Bone marrow (tissue), 2 donors: Measurements from ENCODE around the gene CCDC74B.
"Not testable (repeated sequence)": the region's sequence is repeated elsewhere in the genome, so short reads cannot be mapped to it uniquely, and the experiment has no call there.

Source experiments
- DNase-seq, 2 donors: peaks; one replicate each; lab custom pipeline; 2025; lab: John Stamatoyannopoulos, UW

The CCDC74B gene

DNA sequence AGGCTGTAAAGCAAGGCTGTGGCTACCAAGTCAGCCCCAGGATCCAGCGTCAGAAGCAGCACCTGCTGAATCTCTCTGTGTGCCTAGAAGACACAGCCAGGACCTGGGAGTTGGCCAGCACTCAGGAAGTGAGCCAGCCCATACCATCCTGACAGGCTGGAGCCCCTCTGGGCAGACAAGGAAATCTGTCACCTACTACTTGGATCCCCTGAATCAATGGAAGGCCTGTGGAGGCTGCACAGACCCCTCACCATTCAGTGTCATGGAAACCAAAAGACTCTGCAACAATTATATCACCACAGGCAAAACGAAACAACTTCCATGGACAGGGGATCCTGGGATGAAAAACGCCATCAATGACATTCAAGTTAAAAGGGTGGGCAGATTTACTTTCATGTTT, 21.7 kb upstream of the CCDC74B start:
- DNase-seq, result not testable (repeated sequence)

DNA sequence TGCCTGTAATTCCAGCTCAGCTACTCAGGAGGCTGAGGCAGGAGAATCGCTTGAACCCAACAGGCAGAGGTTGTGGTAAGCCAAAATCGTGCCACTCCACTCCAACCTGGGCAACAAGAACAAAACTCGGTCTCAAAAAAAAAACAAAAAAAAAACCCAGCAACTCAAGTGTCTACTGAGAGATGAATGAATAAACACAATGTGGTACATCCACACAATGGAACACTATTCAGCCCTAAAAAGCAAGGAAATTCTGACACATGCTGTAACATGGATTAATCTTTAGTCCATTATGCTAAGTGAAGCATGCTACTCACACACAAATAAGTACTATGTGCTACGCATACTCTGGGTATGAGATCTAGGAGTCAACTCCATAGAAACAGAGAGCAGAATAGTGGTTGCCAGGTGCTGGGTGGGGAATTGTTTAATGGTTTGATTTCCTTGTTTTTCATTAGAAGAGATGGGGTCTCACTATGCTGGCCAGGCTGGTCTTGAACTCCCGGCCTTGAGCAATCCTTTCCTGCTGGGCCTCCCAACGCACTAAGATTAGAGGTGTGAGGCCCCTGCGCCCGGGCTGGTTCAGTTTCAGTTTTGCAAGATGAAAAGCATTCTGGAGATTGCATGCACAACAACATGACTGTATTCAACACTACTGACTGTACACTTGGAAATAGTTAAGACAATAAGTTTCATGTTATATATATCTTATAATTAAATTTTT, 20.5 kb upstream of the CCDC74B start:
- no peak for DNase-seq

DNA sequence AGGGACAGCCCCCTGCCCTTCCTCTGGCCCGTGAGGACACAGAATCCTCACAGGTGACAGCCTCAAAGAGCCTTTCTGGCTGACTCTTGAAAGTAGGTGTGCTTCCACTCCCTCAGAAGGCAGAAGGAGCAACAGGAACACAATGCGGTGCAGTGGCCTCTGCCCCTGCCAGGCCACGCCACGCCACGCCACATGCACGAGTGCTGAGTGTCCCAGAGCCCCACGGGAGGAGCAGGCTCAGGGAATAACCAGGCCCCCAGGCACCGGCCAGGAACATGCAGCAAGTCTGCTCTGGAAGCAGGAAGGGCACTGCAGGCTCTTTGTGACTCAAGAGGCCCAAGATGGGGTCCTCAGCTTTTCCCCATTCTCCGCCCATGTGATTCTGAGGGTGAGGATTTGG, 18.1 kb upstream of the CCDC74B start:
- no peak for DNase-seq

DNA sequence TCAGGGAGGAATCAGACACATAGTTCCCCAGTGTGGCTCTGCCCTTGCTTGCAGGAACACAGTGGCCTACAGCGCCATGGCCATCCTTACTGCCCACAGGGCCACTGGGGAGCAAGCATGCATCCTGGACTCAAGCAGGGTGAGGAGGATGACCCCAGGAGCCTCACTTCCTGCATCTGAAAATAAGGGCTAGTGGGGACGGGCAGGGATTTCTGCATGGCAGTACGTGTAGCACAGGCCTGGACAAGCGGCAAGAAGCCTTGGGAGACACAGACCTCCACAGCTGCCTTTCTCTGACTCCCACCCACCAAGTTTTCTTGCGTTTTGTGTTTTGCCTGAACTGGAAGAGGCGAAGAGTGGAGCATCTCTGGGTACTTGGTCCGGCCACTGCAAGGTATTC, 17.6 kb upstream of the CCDC74B start:
- DNase-seq, result not testable (repeated sequence)

DNA sequence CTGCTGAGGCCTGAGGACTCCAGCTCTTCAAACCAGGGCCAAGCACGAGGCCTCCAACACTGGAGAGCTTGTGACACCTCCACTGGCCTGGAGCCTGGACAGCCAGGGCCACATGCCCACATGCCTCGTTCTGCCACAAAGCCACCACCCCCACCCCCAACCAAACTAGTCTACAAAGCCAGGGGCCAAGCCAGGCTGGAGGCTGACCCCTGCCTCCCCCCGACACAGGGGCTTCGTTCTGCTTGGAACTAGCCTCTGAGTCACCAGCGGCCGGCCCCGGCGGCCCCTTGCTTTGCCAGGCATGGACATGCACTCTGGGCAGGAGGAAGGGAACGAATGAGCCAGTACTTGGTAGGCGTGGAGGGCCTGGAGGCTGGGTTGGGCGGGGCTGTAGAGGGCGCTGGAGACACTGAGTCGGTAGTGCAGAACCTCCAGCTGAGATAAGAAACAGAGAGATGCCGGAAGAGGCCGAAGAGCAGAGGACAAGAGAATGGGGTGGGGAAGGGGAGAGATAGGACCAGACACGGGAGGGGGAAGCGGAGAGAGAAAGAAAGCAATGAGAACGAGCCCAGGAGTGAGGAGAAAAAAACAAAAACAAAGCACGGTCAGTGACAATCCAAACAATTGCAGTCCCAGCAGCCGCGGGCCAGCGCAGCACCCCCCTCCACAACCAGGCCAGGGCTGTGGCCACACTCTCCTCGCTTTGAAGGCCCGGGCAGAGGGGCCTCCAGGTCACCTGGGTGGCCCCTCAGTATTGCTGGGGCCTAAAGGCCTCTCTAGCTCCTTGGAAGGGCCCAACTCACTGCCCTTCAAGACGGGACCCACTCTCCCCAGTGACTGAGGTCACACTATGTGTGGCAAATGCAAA, 16.2 kb upstream of the CCDC74B start:
- DNase-seq, result not testable (repeated sequence)

DNA sequence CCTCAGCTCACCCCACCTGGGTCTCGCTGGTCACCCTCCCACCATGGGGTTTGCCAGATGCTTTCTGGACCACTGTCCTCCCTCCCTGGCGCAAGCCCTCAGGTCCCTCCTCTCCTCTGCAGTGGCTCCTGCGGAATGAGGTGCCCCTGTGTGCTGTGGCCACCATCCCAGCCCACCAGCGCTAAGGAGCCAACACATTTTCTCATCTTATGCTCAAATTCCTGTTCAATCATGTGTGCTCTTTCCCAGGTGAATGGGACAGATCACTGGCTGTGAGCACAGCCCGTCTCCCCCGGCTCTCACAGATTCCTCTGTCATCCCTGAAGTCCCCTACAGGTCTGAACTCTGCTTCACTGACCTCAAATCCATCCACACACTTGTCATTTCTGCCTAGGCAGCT, 15.2 kb upstream of the CCDC74B start:
- no peak for DNase-seq

DNA sequence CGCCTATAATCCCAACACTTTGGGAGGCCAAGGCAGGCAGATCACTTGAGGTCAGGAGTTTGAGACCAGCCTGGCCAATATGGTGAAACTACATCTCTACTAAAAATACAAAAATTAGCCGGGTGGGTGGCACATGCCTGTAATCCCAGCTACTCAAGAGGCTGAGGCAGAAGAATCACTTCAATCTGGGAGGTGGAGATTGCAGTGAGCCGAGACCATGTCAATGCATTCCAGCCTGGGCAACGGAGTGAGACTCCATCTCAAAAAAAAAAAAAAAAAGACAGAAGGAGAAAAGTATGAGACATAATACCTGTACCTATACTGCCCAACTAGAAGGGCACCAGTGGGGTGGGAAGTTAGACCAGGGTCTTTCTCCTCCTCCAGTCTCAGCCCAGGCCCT, 14.5 kb upstream of the CCDC74B start:
- not testable (repeated sequence) for DNase-seq

DNA sequence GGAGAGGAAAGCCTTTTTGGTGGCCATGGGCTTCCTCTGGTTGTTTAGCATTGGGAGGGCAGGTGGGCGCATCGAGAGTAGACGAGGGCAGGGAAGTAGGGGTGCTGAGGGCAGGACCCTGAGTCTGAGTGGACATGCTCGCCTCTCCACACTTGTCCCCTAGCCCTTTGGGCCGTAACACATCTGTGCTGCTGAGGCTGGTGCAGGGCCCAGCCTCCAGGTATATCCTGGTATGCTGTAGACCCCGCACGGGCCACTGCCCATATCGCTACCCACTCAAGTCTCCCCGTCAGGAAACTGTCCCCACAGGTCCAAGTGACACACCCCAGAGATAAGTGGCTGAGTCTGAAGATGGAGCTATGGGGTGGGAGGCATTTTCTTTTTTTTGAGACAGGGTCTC, 13.7 kb upstream of the CCDC74B start:
- no peak for DNase-seq

DNA sequence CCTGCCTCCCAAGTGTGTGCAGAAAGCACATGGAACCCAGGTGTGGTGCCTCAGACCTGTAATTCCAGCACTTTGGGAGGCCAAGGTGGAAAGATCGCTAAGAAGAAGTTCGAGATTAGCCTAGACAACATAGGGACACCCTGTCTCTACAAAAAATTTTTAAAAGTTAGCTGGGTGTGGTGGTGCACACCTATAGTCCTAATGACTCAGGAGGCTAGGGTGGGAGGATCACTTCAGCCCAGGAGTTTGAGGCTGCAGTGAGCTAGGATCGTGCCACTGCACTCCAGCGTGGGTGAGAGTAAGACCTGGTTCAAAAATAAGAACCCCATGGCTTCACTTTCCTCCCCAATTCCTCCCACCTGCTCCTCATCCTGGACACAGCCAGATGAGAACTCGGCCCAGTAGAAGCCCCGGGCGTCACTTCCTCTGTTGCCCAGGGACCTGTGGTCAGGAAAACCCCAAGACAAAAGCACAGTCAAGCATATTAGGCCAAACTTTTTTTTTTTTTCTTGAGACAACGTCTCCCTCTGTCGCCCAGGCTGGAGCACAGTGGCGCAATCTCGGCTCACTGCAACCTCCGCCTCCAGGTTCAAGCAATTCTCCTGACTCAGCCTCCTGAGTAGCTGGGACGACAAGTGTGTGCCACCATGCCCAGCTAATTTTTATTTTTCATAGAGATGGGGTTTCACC, 13.1 kb upstream of the CCDC74B start:
- not testable (repeated sequence) for DNase-seq

DNA sequence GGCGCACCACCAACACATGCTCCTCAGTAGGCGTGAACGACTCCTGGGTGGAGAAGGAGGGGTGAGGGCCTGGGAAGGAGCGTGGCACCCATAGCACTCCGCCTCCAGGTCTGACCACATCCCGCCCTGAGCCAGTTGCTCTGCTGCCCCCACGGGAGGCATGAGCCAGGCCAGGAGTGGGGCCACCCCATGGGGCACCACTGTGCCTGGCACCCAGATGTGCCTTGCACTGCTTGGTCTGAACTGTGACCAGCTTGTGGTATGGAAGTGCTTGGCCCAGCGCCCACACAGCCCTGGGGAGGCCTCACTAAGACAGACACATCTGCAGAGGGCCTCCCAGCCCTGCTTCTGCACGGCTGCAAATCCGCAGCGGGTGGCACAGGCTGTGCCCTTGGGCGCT, 12.4 kb upstream of the CCDC74B start:
- not testable (repeated sequence) for DNase-seq

DNA sequence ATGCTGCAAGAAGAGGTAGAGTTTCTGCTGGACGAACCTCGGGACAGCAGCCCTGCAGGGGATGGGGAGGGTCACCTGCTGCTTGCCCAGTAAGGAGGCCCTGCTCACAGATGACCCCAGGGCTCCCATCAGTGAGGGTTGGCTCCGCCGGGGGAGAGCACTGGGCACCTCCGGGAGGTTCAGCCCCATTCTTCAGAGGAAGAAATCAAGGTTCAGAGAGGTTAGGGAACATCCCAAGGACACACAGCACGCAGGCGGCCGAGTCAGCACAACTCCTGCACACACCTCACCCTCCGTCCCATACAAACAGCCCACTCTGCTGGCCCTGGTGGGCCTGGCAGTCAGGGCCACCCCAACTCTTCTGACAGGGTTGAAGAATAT, 11.7 kb upstream of the CCDC74B start:
- no peak for DNase-seq

DNA sequence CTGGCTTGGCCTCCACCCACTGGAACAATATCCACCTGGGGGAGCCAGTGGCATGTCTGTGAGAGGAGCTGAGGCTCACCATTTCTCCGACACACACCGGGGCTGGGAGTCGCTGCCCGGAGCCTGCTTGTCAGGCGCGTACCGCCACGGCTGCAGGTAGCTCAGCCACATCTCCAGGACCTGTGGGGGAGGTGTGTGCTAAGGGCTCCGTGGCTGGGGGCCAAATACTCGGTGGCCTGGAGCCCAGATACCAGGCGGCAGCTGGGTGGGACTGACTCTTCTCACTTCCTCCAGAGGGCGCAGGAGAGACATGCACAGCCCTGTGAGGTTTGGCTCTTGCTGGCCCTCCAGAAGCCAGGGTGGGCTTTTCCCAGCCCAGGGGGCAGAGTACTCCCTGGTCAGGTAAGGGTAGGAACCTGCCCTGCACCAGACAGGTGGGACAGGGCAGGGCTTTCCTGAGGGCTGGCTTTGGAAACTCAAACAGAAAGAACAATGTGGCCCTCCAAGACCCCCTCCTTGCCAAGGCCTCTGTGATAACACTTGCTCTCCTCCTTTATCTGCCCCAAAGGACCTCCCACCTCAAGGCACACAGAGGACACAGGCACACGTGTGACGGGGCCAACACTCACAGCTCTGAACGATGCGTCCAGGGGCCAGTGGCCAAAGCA, 11.2 kb upstream of the CCDC74B start:
- DNase-seq, result not testable (repeated sequence)

DNA sequence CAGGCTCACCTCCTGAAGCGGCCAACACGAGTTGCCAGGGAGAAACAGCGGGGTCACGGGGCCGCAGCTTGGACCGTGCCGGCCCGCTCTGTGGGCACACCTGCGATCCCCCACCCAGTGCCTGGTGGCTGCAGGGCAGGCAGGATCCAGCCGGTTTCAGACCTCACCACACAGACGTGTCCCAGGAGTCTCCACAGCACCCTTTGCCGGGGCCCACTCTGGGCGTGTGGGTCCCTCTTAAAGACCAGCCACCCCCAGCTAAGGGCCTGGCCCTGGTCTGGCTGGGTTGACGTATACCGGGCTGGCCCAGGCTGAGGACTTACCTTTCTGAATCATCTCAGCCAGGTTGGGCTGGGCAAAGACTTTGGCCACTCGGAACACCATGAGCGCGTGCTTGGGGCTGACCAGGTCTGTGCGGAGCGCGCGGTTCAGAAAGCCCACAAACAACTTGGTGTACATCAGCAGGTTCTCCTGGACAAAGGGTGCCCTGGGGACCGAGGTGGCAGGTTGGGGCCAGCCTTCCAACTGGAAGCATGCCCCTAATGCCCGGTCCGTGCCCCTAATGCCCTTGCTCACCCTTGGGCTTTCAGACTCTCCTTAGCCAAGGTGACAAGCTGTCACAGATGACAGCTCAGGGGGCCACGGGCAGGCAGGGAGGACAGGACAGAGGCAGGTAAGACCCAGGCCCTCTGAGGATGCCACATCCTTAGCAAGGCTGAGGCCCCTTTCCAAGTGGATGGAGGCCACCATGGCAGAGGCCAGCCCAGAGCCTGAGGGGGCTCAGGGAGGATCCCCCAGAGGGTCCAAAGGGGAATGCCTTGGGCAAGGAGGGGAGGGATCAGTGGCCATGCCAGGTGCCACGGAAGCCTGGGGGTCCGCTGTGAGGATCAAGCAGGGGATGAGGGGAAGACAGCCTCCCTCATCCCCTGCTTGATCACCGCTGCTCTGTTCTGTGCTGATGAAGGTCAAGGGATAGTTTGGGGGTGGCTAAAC, 10.2 kb upstream of the CCDC74B start:
- DNase-seq, result no peak

DNA sequence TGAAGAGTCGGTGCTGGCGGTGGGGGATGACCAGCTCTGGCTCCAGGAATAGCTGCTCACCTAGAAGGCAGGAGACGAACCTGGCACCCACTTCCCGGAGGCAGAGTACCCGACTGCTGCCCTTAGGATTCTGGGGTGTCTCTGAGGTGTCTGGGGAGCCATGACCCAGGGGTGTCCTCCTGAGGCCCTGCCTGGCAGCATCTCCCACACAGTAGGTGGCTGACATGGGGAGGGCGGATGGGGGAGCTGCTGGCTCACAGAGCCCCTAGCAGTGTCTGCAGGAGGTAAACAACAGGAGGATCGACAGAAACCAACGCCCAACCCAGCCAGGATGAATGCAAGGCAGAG, 9.5 kb upstream of the CCDC74B start:
- not testable (repeated sequence) for DNase-seq

DNA sequence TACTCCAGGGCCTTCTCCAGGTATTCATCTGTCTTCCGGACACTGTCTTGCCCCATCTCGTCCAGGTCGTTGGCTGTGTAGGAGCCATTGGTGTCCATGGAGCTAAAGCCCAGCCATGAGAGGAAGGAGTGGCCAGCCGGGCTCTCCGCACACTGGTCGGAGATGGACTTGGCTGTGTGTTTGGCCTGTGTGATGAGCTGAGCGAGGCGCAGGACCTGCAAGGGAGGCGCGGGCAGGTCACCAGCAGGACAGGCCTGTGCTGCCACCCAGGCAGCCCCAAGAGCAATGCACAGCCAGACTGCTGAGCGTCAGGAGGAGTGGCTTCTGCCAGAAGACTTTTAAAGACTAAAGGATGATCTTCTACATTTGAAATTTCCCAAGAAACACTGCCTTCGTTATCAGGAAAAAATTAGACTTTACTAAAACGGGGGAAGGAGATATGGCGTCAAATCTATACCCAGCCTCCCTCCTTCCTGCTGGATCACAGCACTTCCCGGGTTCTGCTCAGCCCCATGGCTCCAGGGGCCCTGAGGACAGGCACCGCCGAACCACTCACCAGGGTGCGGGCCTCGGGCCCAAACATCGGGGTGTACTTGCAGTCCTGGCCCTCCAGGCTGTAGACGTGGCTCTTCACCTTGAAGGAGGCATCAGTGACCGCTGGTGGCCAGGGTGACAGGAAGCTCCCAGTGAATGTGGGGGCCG, 9.0 kb upstream of the CCDC74B start:
- DNase-seq, result not testable (repeated sequence)

DNA sequence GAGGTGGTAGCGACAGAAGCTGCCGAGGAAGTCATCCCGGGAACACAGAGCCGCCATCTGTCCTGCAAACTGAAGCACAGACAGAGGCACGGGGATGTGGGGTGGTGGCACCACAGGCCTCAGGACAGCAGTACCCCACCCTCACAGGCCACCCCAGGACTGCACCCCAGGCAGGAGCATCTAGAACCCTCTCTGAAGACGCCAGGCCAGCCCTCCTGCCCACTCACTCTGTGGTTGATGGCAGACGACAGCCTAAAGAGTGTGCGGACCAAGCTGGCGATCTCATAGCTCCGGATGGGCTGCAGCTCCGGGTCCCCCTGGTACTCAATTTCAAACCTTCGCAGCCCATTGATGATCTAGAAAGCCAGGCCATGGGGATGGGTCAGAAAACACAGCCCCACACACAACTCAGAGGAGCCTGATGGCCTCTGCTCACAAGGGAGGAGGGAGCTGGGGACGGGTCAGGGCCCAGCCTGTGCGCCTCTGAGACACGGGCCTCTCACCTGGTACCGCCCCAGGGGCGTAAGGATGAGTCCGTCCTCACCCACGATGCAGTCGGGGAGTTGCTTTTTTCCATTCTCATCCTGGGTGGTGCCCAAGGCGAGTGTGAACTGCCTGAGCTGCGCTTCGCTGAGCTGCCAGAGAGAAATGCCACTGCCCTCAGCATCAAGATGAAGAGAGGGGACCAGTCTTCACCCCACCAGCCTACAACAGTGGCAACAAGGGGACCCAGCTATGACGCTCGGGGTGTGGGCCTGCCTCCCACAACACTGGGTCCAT, 8.1 kb upstream of the CCDC74B start:
- DNase-seq, result no peak

DNA sequence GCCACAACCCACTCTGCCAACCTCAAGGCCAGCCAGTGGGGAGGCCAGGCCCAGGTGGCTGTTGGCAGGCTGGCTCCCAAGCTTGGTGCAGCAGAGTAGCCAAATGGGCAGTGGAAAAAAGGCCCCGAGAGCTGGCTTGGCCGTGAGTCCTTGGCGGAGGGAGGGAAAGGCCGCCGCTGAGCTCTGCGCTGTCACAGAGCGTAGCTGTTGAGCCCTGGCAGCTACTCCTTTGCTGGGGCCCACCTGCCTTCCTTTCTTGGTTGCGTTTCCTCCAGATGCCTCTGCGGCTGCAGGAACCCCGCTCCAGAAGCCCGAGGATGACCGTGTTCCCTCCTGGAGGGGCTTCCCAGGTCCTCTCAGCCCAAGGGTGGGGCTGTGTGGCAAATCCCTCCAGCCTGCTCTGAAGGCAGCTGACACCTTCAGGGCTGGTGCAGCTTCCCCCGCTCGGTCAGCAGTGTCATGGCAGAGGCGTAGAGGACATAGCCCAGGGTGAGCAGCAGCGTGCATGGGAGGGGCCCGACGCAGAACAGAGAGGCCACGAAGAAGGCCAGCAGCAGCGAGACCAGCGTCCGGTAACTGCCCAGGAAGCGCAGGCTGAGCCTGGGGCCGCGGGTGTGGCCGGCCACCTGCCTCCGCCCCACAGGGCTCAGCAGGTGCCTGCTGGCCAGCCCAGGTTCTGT, 7.4 kb upstream of the CCDC74B start:
- DNase-seq, result not testable (repeated sequence)

DNA sequence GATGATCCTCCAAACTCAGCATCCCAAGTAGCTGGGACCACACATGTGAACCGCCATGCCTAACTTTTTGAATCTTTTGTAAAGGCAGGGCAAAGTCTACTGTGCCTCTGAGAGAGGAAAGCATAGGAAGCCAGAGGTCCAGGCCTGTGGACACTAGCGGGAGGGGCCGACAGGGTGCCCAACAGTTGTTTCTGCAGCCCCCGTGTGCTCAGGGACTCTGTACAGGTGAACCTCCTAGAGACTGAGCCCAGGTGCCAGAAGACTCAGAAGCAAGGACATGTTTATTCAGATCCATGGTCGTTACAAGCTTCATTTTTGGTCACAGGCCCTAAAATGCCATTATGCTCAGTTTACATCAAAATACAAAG, 6.2 kb upstream of the CCDC74B start:
- not testable (repeated sequence) for DNase-seq
